ENCODE results near the gene HIBCH.

- TF ChIP-seq CTCF (conservative IDR thresholded peaks at IDR 0.05) (no peak), ZFX (IDR thresholded peaks at IDR 0.05) (no peak)
These were observed 11.6 kb downstream of the HIBCH start for GRCh38 chr2:190308031-190308430.
